Activated naive CD4-positive, alpha-beta T cell treated with anti-CD3 and anti-CD28 coated beads, Interleukin-2, amount 50 U/mL, for 24 hours (primary cell): ENCODE data around the gene KCNK2.

Source experiments
- H3K27ac Mint-ChIP-seq: one replicate; pipeline ENCODE4 v1.8.0; 2021; ENCODE audit warnings: mild to moderate bottlenecking, mixed read lengths
- H3K27me3 Mint-ChIP-seq: one replicate; pipeline ENCODE4 v1.8.0; 2021; ENCODE audit warnings: mixed read lengths
- H3K36me3 Mint-ChIP-seq: one replicate; pipeline ENCODE4 v1.8.0; 2021; ENCODE audit warnings: mixed read lengths
- H3K4me1 Mint-ChIP-seq: one replicate; pipeline ENCODE4 v1.8.0; 2021; ENCODE audit warnings: mixed read lengths
- H3K4me3 Mint-ChIP-seq: one replicate; pipeline ENCODE4 v1.8.0; 2021; ENCODE audit warnings: mild to moderate bottlenecking, mixed read lengths
- H3K9me3 Mint-ChIP-seq: one replicate; pipeline ENCODE4 v1.8.0; 2021; ENCODE audit warnings: mixed read lengths

The KCNK2 gene

GRCh38 chr1:215079456-215079855, 3.1 kb upstream of the KCNK2 start:
- Mint-ChIP-seq H3K9me3 (no peaks in the 10 kb centered on the region), H3K4me1 (peaks cover 16% of the 10 kb centered on the region), H3K4me3 (no peak overlapping the region), H3K36me3 (no peaks in the 10 kb centered on the region), H3K27ac (no peak overlapping the region), H3K27me3 (peaks cover 34% of the 10 kb centered on the region)

- Mint-ChIP-seq H3K36me3 (no peaks in the 10 kb centered on the region), H3K4me1 (peaks cover 16% of the 10 kb centered on the region), H3K27me3 (peaks cover 48% of the 10 kb centered on the region), H3K27ac (no peak overlapping the region), H3K9me3 (no peaks in the 10 kb centered on the region), H3K4me3 (peak overlapping the region; percentile 55)
Observed at GRCh38 chr1:215081661-215082531, 641 bp upstream of the KCNK2 start.

DNA sequence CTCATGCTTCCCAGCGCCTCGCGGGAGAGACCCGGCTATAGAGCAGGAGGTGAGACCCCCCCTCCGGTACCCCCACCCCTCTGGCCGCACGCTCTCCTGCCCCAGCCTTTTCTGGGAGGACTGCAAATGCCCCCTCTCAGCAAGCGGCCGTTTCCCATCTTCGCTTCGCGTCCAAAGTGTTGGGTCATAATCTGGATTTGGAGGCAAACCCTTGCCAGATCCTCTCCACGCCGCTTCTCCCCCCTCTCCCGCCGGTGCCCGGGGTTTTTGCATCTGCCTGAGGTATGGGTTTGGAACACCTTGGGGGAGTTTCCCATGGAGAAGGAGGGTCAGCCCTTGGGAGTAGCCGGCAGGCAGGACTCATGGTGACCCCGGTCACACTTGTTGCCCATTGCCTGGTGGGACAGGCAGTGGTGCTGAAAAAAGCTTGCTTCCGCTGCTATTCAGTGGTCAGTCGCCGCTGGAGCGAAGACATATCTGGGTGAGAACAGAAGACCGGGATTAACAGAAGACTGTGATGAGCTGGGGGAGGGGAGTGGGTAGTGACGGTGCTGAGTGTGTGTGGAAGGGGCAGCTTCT, 935 bp downstream of the KCNK2 start:
- Mint-ChIP-seq H3K4me3 (no peak overlapping the region), H3K9me3 (no peaks in the 10 kb centered on the region), H3K27ac (no peak overlapping the region)

DNA sequence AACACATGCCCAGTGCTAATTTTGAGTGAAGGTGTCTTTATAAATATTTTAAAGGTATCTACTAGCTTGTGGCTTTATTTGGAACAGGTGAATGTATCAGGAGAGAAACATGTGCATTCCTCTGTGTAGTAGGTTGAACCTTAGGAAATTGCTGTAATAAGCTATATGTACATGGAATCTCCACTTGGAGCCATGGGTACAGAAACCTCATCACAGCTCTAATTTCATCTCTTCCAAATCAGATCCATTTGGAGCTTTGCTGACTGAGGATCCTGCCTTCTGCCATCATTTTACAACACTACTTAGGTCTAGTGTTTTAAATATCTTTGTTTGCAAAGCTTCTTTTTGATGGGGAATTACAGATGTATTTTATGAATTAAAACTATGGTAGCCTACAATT, 2.1 kb downstream of the KCNK2 start:
- Mint-ChIP-seq H3K27me3 (peaks cover 45% of the 10 kb centered on the region), H3K4me1 (peaks cover 16% of the 10 kb centered on the region)

More for the DNA sequence above, 935 bp downstream of the KCNK2 start:
- Mint-ChIP-seq H3K4me1 (peaks cover 16% of the 10 kb centered on the region), H3K27me3 (peaks cover 49% of the 10 kb centered on the region), H3K36me3 (no peaks in the 10 kb centered on the region)

DNA sequence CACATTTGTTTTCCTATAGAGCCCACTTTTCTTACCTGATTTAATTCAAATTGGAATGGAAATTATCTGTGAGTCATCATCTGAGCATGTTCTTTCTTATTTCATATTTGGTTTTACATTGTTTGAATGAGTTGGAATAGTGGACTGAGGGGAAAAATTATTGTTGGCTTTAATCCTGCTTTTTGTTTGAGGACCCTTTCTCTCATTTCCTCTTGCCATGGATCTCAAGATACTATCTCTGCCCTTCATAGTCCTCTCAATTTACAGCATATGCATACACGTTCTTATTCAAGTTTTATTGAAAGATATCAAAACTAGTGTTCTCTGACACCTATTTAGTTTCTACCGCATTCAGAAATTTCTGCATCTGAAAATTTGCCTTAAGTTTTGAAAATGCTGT, 5.1 kb downstream of the KCNK2 start:
- no peak overlapping the region for H3K4me3 Mint-ChIP-seq
- H3K36me3 Mint-ChIP-seq, result no peaks in the 10 kb centered on the region
- no peaks in the 10 kb centered on the region for H3K9me3 Mint-ChIP-seq
- H3K27me3 Mint-ChIP-seq, result peaks cover 32% of the 10 kb centered on the region
- peaks cover 5% of the 10 kb centered on the region for H3K4me1 Mint-ChIP-seq
- no peak overlapping the region for H3K27ac Mint-ChIP-seq

More for the DNA sequence above, 2.1 kb downstream of the KCNK2 start:
- Mint-ChIP-seq H3K36me3 (no peaks in the 10 kb centered on the region), H3K4me3 (no peak overlapping the region), H3K9me3 (no peaks in the 10 kb centered on the region), H3K27ac (no peak overlapping the region)

- no peaks in the 10 kb centered on the region for H3K9me3 Mint-ChIP-seq
- no peak overlapping the region for H3K27ac Mint-ChIP-seq
- H3K4me3 Mint-ChIP-seq, result no peak overlapping the region
- no peaks in the 10 kb centered on the region for H3K36me3 Mint-ChIP-seq
- H3K27me3 Mint-ChIP-seq, result peaks cover 3% of the 10 kb centered on the region
- H3K4me1 Mint-ChIP-seq, result no peaks in the 10 kb centered on the region
Observed at GRCh38 chr1:215094381-215094780, 11.8 kb downstream of the KCNK2 start.

GRCh38 chr1:215095524-215095923, 13.0 kb downstream of the KCNK2 start:
- no peak overlapping the region for H3K27ac Mint-ChIP-seq

DNA sequence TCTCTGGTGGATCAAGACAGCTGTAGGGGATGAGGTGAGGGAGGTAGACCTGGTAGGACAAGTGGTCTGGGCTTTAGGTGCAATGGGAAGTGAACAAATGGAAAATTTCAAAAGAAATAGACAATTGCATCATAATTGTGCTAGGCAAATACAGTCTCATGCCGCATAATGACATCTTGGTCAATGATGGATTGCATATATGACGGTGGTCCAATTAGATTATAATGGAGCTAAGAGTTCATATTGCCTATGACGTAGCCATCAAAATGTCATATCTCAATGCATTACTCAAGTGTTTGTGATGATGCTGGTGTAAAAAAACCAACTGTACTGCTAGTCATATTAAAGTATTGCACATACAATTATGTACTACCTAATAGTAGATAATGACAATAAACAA, 19.0 kb downstream of the KCNK2 start:
- no peak overlapping the region for H3K27ac Mint-ChIP-seq

More at GRCh38 chr1:215095524-215095923, 13.0 kb downstream of the KCNK2 start:
- H3K4me1 Mint-ChIP-seq, result no peaks in the 10 kb centered on the region
- H3K27me3 Mint-ChIP-seq, result peaks cover 3% of the 10 kb centered on the region
- no peak overlapping the region for H3K4me3 Mint-ChIP-seq
- H3K9me3 Mint-ChIP-seq, result no peaks in the 10 kb centered on the region
- H3K36me3 Mint-ChIP-seq, result no peaks in the 10 kb centered on the region

DNA sequence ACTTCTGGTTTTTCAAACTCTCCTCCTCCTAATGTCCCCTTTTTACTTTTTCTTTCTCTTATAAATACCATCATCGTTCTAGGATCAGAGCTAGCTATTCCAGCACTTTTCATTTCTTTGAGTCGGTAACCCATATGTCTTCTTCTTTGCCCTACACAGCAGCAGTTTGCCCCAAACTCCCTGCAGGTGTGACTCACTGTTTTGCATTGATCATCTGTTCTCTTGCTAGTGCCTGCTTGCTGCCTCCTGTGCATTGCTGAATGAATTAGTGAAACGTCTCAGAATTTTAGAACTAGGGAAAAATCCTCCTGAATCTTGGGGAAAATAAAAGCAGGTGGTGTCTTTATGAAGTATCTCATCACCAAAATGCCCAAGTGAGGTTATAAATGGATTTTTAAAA, 21.7 kb downstream of the KCNK2 start:
- no peaks in the 10 kb centered on the region for H3K4me1 Mint-ChIP-seq
- H3K36me3 Mint-ChIP-seq, result no peaks in the 10 kb centered on the region
- no peaks in the 10 kb centered on the region for H3K9me3 Mint-ChIP-seq
- no peak overlapping the region for H3K27ac Mint-ChIP-seq
- no peak overlapping the region for H3K4me3 Mint-ChIP-seq
- no peaks in the 10 kb centered on the region for H3K27me3 Mint-ChIP-seq

More for the DNA sequence above, 19.0 kb downstream of the KCNK2 start:
- Mint-ChIP-seq H3K36me3 (no peaks in the 10 kb centered on the region), H3K27me3 (no peaks in the 10 kb centered on the region), H3K4me3 (no peak overlapping the region), H3K9me3 (no peaks in the 10 kb centered on the region), H3K4me1 (no peaks in the 10 kb centered on the region)

GRCh38 chr1:215106067-215106466, 23.5 kb downstream of the KCNK2 start:
- Mint-ChIP-seq H3K36me3 (no peaks in the 10 kb centered on the region), H3K27ac (no peak overlapping the region), H3K4me3 (no peak overlapping the region), H3K9me3 (no peaks in the 10 kb centered on the region), H3K4me1 (no peaks in the 10 kb centered on the region), H3K27me3 (peaks cover 4% of the 10 kb centered on the region)

DNA sequence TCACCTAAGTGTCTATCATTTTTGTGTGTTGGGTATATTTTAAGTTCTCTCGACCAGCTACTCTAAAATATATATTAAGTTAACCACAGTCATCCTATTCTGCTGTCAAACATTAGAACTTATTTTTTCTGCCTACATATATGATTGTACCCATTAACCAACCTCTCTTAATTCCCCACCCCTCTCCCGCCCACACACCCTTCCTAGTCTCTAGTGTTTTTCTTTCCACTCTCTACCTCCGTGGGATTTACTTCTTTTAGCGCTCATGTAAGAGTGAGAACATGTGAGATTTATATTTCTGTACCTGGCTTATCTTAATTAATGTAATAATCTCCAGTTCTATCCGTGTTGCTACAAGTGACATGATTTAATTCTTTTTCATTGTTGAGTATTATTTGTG, 26.6 kb downstream of the KCNK2 start:
- Mint-ChIP-seq H3K27ac (no peak overlapping the region), H3K36me3 (no peaks in the 10 kb centered on the region), H3K9me3 (no peaks in the 10 kb centered on the region), H3K27me3 (peaks cover 4% of the 10 kb centered on the region), H3K4me3 (no peak overlapping the region), H3K4me1 (no peaks in the 10 kb centered on the region)

DNA sequence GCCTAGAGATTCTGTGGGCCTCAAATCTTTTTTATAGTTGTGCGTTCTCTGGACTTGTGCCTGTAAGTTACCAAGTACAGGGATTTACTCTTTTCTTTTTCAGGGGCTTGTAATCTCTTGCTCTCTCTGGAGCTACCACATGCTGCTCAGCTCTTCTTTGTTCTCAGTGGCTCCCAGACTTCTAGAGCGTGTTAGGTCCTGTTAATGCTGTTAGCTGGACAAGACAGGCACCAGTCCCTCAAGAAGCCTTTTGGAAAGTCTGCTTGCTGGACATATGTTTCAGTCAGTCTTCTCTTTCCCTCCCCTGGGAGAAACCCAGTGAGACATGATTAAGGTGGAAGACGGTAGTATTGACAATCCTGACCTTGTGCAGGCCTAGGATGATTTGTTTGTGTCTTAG, 29.4 kb downstream of the KCNK2 start:
- Mint-ChIP-seq H3K4me3 (no peak overlapping the region), H3K36me3 (no peaks in the 10 kb centered on the region), H3K9me3 (no peaks in the 10 kb centered on the region), H3K27me3 (peaks cover 4% of the 10 kb centered on the region), H3K4me1 (no peaks in the 10 kb centered on the region), H3K27ac (no peak overlapping the region)

- Mint-ChIP-seq H3K4me1 (no peaks in the 10 kb centered on the region), H3K9me3 (no peaks in the 10 kb centered on the region)
Observed at GRCh38 chr1:215113776-215114153, 31.2 kb downstream of the KCNK2 start.

GRCh38 chr1:215114154-215114933, 31.8 kb downstream of the KCNK2 start:
- no peaks in the 10 kb centered on the region for H3K9me3 Mint-ChIP-seq
- H3K4me1 Mint-ChIP-seq, result no peaks in the 10 kb centered on the region
- no peak overlapping the region for H3K4me3 Mint-ChIP-seq
- H3K36me3 Mint-ChIP-seq, result no peaks in the 10 kb centered on the region
- H3K27me3 Mint-ChIP-seq, result peaks cover 7% of the 10 kb centered on the region
- H3K27ac Mint-ChIP-seq, result no peak overlapping the region

More at GRCh38 chr1:215113776-215114153, 31.2 kb downstream of the KCNK2 start:
- no peak overlapping the region for H3K27ac Mint-ChIP-seq
- no peaks in the 10 kb centered on the region for H3K36me3 Mint-ChIP-seq
- peaks cover 7% of the 10 kb centered on the region for H3K27me3 Mint-ChIP-seq
- H3K4me3 Mint-ChIP-seq, result no peak overlapping the region

GRCh38 chr1:215115760-215116159, 33.2 kb downstream of the KCNK2 start:
- Mint-ChIP-seq H3K4me3 (no peak overlapping the region), H3K27me3 (peaks cover 6% of the 10 kb centered on the region), H3K27ac (no peak overlapping the region), H3K4me1 (no peaks in the 10 kb centered on the region), H3K9me3 (no peaks in the 10 kb centered on the region), H3K36me3 (no peaks in the 10 kb centered on the region)

- peaks cover 3% of the 10 kb centered on the region for H3K27me3 Mint-ChIP-seq
- no peak overlapping the region for H3K27ac Mint-ChIP-seq
- H3K9me3 Mint-ChIP-seq, result no peaks in the 10 kb centered on the region
- H3K4me3 Mint-ChIP-seq, result no peak overlapping the region
- no peaks in the 10 kb centered on the region for H3K4me1 Mint-ChIP-seq
- H3K36me3 Mint-ChIP-seq, result no peaks in the 10 kb centered on the region
Observed at GRCh38 chr1:215118081-215118480, 35.5 kb downstream of the KCNK2 start.
